ENCODE results near the gene HSD17B13.

HSD17B13 gene

DNA sequence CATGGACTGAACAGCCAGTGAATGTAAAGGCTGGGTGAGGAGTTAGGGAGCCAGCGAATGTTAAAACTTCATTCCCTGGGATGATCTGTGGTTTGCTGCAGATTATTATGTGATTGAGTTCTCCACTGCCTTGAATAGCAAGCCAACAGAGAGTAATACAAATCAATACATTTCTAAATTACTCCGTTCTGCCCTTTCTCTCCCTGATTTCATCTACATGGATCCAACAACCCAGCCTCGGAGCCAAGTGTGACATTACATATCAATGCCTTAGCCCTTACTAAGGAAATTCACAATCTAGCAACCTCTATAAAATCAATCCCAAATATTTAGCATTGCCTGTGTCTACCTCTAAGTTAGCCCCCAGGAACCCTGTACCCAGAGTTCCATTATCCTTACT, 11.0 kb downstream of the HSD17B13 start:
- Histone ChIP-seq H3K4me2 (ENCODE audit: low read length, poor library complexity, severe bottlenecking) (no peak overlapping the region), H2BK12ac (ENCODE audit: low read length in 2 of 2) (no peak overlapping the region), H2AK5ac (ENCODE audit: low read length, severe bottlenecking) (no peak overlapping the region), H3K9ac (ENCODE audit: low read length) (no peak overlapping the region), H2BK120ac (ENCODE audit: low read depth, low read length) (no peak overlapping the region), H2BK15ac (ENCODE audit: low read depth, poor library complexity, severe bottlenecking) (no peak overlapping the region), H2BK5ac (ENCODE audit: low read depth, low read length, poor library complexity, severe bottlenecking) (no peak overlapping the region), H3K4ac (ENCODE audit: low read depth in 1 of 2, low read length in 2 of 2) (no peak overlapping the region), H3K14ac (ENCODE audit: low read length in 2 of 2) (no peak overlapping the region), H3K79me1 (replicated peaks; ENCODE audit: low read length, poor library complexity, severe bottlenecking) (no peaks in the 10 kb centered on the region), H3K27me3 (ENCODE audit: control insufficient read depth in 1 of 2, insufficient read depth in 1 of 2, low read length in 2 of 2) (no peaks in the 10 kb centered on the region), H3K4me1 (ENCODE audit: control insufficient read depth, insufficient read depth, low read depth, low read length) (no peaks in the 10 kb centered on the region), H3K23ac (ENCODE audit: low read length in 2 of 2) (no peak overlapping the region), H4K91ac (ENCODE audit: low read length) (no peak overlapping the region), H3K4me3 (ENCODE audit: insufficient read depth in 1 of 2, low read depth in 1 of 2, low read length in 2 of 2) (no peak overlapping the region), H3K18ac (ENCODE audit: low read depth in 1 of 2, low read length in 2 of 2) (no peak overlapping the region), H4K8ac (ENCODE audit: low read length) (no peak overlapping the region), H3K36me3 (ENCODE audit: control insufficient read depth in 1 of 2, insufficient read depth in 2 of 2, low read depth in 1 of 2, low read length in 2 of 2) (no peaks in the 10 kb centered on the region), H2AFZ (ENCODE audit: low read depth, low read length) (no peak overlapping the region), H3K9me3 (ENCODE audit: control insufficient read depth, low read length) (no peaks in the 10 kb centered on the region), H3K27ac (ENCODE audit: low read length, poor library complexity, severe bottlenecking) (no peak overlapping the region)
- DNase-seq = no peak
- WGBS = 99% methylated on average over 3 of the region's 3 CpGs

DNA sequence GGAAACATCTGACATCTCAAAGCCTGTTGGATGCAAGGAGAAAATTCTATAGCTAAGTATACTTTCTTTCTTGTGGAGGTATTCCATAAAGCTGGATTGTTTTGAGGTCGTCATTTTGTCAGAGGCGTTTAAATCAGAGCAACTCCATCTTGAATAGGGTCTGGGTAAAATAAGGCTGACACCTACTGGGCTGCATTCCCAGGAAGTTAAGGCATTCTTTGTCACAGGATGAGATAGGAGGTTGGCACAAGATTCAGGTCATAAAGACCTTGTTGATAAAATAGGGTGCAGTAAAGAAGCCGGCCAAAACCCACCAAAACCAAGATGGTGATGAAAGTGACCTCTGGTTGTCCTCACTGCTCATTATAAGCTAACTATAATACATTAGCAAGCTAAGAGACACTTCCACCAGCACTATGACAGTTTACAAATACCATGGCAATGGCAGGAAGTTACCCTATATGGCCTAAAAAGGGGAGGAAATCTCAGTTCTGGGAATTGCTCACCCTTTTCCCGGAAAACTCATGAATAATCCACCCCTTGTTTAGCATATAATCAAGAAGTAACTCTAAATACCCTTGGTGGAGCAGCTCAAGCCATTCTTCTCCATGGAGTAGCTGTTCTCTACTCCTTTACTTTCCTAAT, 11.9 kb downstream of the HSD17B13 start:
- no peaks in the 10 kb centered on the region for H3K27me3 ChIP-seq (ENCODE audit: control insufficient read depth in 1 of 2, insufficient read depth in 1 of 2, low read length in 2 of 2)
- H3K4ac ChIP-seq (ENCODE audit: low read depth in 1 of 2, low read length in 2 of 2) = no peak overlapping the region

DNA sequence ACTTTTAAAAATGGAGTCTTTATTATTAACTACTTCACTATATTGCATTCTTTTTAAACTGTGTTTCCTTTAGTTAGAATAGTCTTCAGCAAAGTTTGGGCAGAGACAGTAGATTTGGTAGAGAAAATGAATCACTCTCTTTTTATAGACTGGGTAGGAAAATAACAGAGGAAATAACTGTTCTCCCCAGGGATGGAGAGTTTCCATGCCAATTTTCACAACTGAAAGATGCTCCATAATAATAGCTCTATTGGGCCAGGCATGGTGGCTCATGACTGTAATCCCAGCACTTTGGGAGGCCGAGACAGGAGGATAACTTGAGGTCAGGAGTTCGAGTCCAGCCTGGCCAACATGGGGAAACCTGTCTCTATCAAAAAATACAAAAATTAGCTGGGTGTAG, 13.1 kb downstream of the HSD17B13 start:
- WGBS = 86% methylated on average over 1 of the region's 2 CpGs
- no peak overlapping the region for H2AFZ ChIP-seq (ENCODE audit: low read depth, low read length)
- peak overlapping the region; percentile 52 for H3K9ac ChIP-seq (ENCODE audit: low read length)
- H3K27ac ChIP-seq (ENCODE audit: low read length, poor library complexity, severe bottlenecking) = no peak overlapping the region
- no peak overlapping the region for H2BK5ac ChIP-seq (ENCODE audit: low read depth, low read length, poor library complexity, severe bottlenecking)
- no peaks in the 10 kb centered on the region for H3K79me1 ChIP-seq (replicated peaks; ENCODE audit: low read length, poor library complexity, severe bottlenecking)
- H4K91ac ChIP-seq (ENCODE audit: low read length) = no peak overlapping the region
- no peak overlapping the region for H4K8ac ChIP-seq (ENCODE audit: low read length)
- no peak overlapping the region for H3K4ac ChIP-seq (ENCODE audit: low read depth in 1 of 2, low read length in 2 of 2)
- H3K27me3 ChIP-seq (ENCODE audit: control insufficient read depth in 1 of 2, insufficient read depth in 1 of 2, low read length in 2 of 2) = no peaks in the 10 kb centered on the region
- H3K14ac ChIP-seq (ENCODE audit: low read length in 2 of 2) = no peak overlapping the region
- H3K18ac ChIP-seq (ENCODE audit: low read depth in 1 of 2, low read length in 2 of 2) = no peak overlapping the region
- H3K4me1 ChIP-seq (ENCODE audit: control insufficient read depth, insufficient read depth, low read depth, low read length) = no peaks in the 10 kb centered on the region
- H3K4me3 ChIP-seq (ENCODE audit: insufficient read depth in 1 of 2, low read depth in 1 of 2, low read length in 2 of 2) = no peak overlapping the region
- H2AK5ac ChIP-seq (ENCODE audit: low read length, severe bottlenecking) = no peak overlapping the region
- no peaks in the 10 kb centered on the region for H3K36me3 ChIP-seq (ENCODE audit: control insufficient read depth in 1 of 2, insufficient read depth in 2 of 2, low read depth in 1 of 2, low read length in 2 of 2)
- H3K4me2 ChIP-seq (ENCODE audit: low read length, poor library complexity, severe bottlenecking) = no peak overlapping the region
- H3K9me3 ChIP-seq (ENCODE audit: control insufficient read depth, low read length) = no peaks in the 10 kb centered on the region
- no peak overlapping the region for H3K23ac ChIP-seq (ENCODE audit: low read length in 2 of 2)
- no peak for DNase-seq
- H2BK120ac ChIP-seq (ENCODE audit: low read depth, low read length) = no peak overlapping the region
- H2BK12ac ChIP-seq (ENCODE audit: low read length in 2 of 2) = no peak overlapping the region
- no peak overlapping the region for H2BK15ac ChIP-seq (ENCODE audit: low read depth, poor library complexity, severe bottlenecking)

More for the DNA sequence above, 11.9 kb downstream of the HSD17B13 start:
- H3K27ac ChIP-seq (ENCODE audit: low read length, poor library complexity, severe bottlenecking) = no peak overlapping the region
- no peak overlapping the region for H4K8ac ChIP-seq (ENCODE audit: low read length)
- H3K9ac ChIP-seq (ENCODE audit: low read length) = no peak overlapping the region
- no peak overlapping the region for H3K14ac ChIP-seq (ENCODE audit: low read length in 2 of 2)
- no peaks in the 10 kb centered on the region for H3K4me1 ChIP-seq (ENCODE audit: control insufficient read depth, insufficient read depth, low read depth, low read length)
- H3K23ac ChIP-seq (ENCODE audit: low read length in 2 of 2) = no peak overlapping the region
- no peaks in the 10 kb centered on the region for H3K36me3 ChIP-seq (ENCODE audit: control insufficient read depth in 1 of 2, insufficient read depth in 2 of 2, low read depth in 1 of 2, low read length in 2 of 2)
- no peaks in the 10 kb centered on the region for H3K79me1 ChIP-seq (replicated peaks; ENCODE audit: low read length, poor library complexity, severe bottlenecking)
- H2BK15ac ChIP-seq (ENCODE audit: low read depth, poor library complexity, severe bottlenecking) = no peak overlapping the region
- no peak overlapping the region for H2BK12ac ChIP-seq (ENCODE audit: low read length in 2 of 2)
- peak; percentile 20 for DNase-seq
- no peak overlapping the region for H2BK120ac ChIP-seq (ENCODE audit: low read depth, low read length)
- WGBS = 94% methylated on average over 4 of the region's 4 CpGs
- H3K4me3 ChIP-seq (ENCODE audit: insufficient read depth in 1 of 2, low read depth in 1 of 2, low read length in 2 of 2) = no peak overlapping the region
- H2AK5ac ChIP-seq (ENCODE audit: low read length, severe bottlenecking) = no peak overlapping the region
- no peak overlapping the region for H3K4me2 ChIP-seq (ENCODE audit: low read length, poor library complexity, severe bottlenecking)
- no peak overlapping the region for H3K18ac ChIP-seq (ENCODE audit: low read depth in 1 of 2, low read length in 2 of 2)
- H2BK5ac ChIP-seq (ENCODE audit: low read depth, low read length, poor library complexity, severe bottlenecking) = no peak overlapping the region
- no peaks in the 10 kb centered on the region for H3K9me3 ChIP-seq (ENCODE audit: control insufficient read depth, low read length)
- no peak overlapping the region for H2AFZ ChIP-seq (ENCODE audit: low read depth, low read length)
- no peak overlapping the region for H4K91ac ChIP-seq (ENCODE audit: low read length)

DNA sequence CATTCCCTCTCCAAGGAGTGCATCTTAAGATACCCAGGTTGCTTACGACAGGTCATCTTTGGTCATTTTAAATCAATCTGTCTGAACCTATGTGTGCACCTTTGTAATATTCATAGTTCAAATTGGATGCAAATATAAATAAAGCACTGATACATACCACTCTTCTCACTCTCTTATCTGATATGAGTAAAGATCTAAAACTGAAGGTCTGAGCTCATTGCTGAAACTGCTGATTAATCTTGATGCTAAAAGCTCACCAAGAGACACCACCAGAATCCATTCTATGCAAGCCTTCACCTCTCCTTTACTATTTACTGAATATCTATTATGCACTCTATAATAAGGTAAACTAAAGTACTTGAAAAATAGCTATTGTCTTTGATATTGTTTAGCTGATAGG, 16.6 kb downstream of the HSD17B13 start:
- Histone ChIP-seq H2AK5ac (ENCODE audit: low read length, severe bottlenecking) (no peak overlapping the region), H2BK120ac (ENCODE audit: low read depth, low read length) (no peak overlapping the region), H3K36me3 (ENCODE audit: control insufficient read depth in 1 of 2, insufficient read depth in 2 of 2, low read depth in 1 of 2, low read length in 2 of 2) (no peaks in the 10 kb centered on the region), H3K27me3 (ENCODE audit: control insufficient read depth in 1 of 2, insufficient read depth in 1 of 2, low read length in 2 of 2) (no peaks in the 10 kb centered on the region), H4K8ac (ENCODE audit: low read length) (no peak overlapping the region), H3K4ac (ENCODE audit: low read depth in 1 of 2, low read length in 2 of 2) (no peak overlapping the region), H3K79me1 (replicated peaks; ENCODE audit: low read length, poor library complexity, severe bottlenecking) (no peaks in the 10 kb centered on the region), H3K9me3 (ENCODE audit: control insufficient read depth, low read length) (no peaks in the 10 kb centered on the region), H3K27ac (ENCODE audit: low read length, poor library complexity, severe bottlenecking) (no peak overlapping the region), H2BK12ac (ENCODE audit: low read length in 2 of 2) (no peak overlapping the region), H3K23ac (ENCODE audit: low read length in 2 of 2) (no peak overlapping the region), H4K91ac (ENCODE audit: low read length) (no peak overlapping the region), H3K4me3 (ENCODE audit: insufficient read depth in 1 of 2, low read depth in 1 of 2, low read length in 2 of 2) (no peak overlapping the region), H3K18ac (ENCODE audit: low read depth in 1 of 2, low read length in 2 of 2) (no peak overlapping the region), H3K4me2 (ENCODE audit: low read length, poor library complexity, severe bottlenecking) (no peak overlapping the region), H3K9ac (ENCODE audit: low read length) (no peak overlapping the region), H2BK15ac (ENCODE audit: low read depth, poor library complexity, severe bottlenecking) (no peak overlapping the region), H2AFZ (ENCODE audit: low read depth, low read length) (no peak overlapping the region), H3K4me1 (ENCODE audit: control insufficient read depth, insufficient read depth, low read depth, low read length) (no peaks in the 10 kb centered on the region), H3K14ac (ENCODE audit: low read length in 2 of 2) (no peak overlapping the region), H2BK5ac (ENCODE audit: low read depth, low read length, poor library complexity, severe bottlenecking) (no peak overlapping the region)
- DNase-seq = no peak
- 100% methylated on average over 1 of the region's 1 CpG for WGBS

All from mesenchymal stem cell (in vitro differentiated cells and primary cell).